Measurements from ENCODE around the gene NOC3L.

- no peak for TF ChIP-seq CTCF (IDR thresholded peaks at IDR 0.05; ENCODE audit: insufficient read depth, low read length)
- TF ChIP-seq SPI1 (IDR thresholded peaks at IDR 0.05; ENCODE audit: borderline replicate concordance, low read depth) = no peak
Measured at GRCh38 chr10:94351089-94351488, 11.7 kb downstream of the NOC3L start.
